A549 (cell line): ENCODE measurements around the gene ERBB2. TPM values are rescaled to one million over a fixed set of nuclear protein-coding genes. Genes with fewer than 3 reads are reported as not detected.

Experiments
- ATAC-seq, 2 experiments: fragments of 200-7000 bp in 1 of 2; fragments of >200 bp in 1 of 2; cut with Nextera tagmentation in 1 of 2; cut with Tn5 transposase in 1 of 2; 3 replicates each; pipeline versions ENCODE4 v1.8.0 to v1.9.1; 2018 to 2020; ENCODE audit warnings: mild to moderate bottlenecking in 1 of 2, moderate library complexity in 1 of 2
- CTCF ChIA-PET: fragments of 300-600 bp; sonication (Branson Sonifier 250); formaldehyde crosslinking; extraction: SDS; loops from one replicate; lab custom pipeline; 2021; ENCODE audit warnings: antibody characterized with exemption, inconsistent platforms; lab: Yijun Ruan, JAX
- POLR2A ChIA-PET: fragments of 350-600 bp; formaldehyde crosslinking; extraction: SDS; loops from one replicate; lab custom pipeline; 2021; ENCODE audit warnings: antibody characterized with exemption, inconsistent platforms; lab: Yijun Ruan, JAX
- DNase-seq, 2 experiments: peaks; one replicate each; pipeline versions ENCODE4 v3.0.0 to v3.0.0-alpha.2; 2011 to 2016; ENCODE audit warnings: low read depth in 1 of 2, low spot score in 1 of 2
- FAIRE-seq: peaks from 2 replicates; lab custom pipeline; 2011; peaks lifted over from hg19 to GRCh38; lab: Jason Lieb, UNC
- H3K27ac ChIP-seq, 2 experiments: fragments of >200 bp; sonication (Bioruptor Twin); formaldehyde crosslinking; 3 replicates each; pipeline ENCODE4 v1.5.1; 2016 to 2017
- H3K4me1 ChIP-seq: fragments of >200 bp; sonication (Bioruptor Twin); formaldehyde crosslinking; 3 replicates; pipeline ENCODE4 v1.6.1; 2016
- H3K4me2 ChIP-seq: fragments of >200 bp; sonication (Bioruptor Twin); formaldehyde crosslinking; 3 replicates; pipeline ENCODE4 v1.6.1; 2016
- H3K4me3 ChIP-seq: fragments of >200 bp; sonication (Bioruptor Twin); formaldehyde crosslinking; 3 replicates; pipeline ENCODE4 v1.5.1; 2016
- H3K9me3 ChIP-seq: fragments of >200 bp; sonication (Bioruptor Twin); formaldehyde crosslinking; 3 replicates; pipeline ENCODE4 v1.6.1; 2016
- CBX8 ChIP-seq: fragments of 200-600 bp; sonication (generic); IDR thresholded peaks from 2 replicates; pipeline ENCODE4 v1.6.1; 2016
- FOSB ChIP-seq: fragments of 250-450 bp; sonication (Bioruptor Pico); IDR thresholded peaks from 2 replicates; pipeline ENCODE4 v1.5.0; 2020; ENCODE audit warnings: mild to moderate bottlenecking, moderate library complexity
- HEYL ChIP-seq: fragments of 250-450 bp; sonication (Bioruptor Pico); IDR thresholded peaks from 2 replicates; pipeline ENCODE4 v1.8.0; 2021; ENCODE audit warnings: mild to moderate bottlenecking, moderate library complexity
- HOXB13 ChIP-seq: fragments of 250-450 bp; sonication (Bioruptor Pico); IDR thresholded peaks from 2 replicates; pipeline ENCODE4 v1.5.0; 2020; ENCODE audit warnings: low read depth, mild to moderate bottlenecking, moderate library complexity
- MAFK ChIP-seq: fragments of 450-650 bp; IDR thresholded peaks from 2 replicates; pipeline ENCODE4 v1.6.1; 2014; ENCODE audit not compliant: partially characterized antibody
- PHF8 ChIP-seq: fragments of 200-600 bp; sonication (generic); IDR thresholded peaks from 2 replicates; pipeline ENCODE4 v1.6.1; 2016; ENCODE audit warnings: low read depth, mild to moderate bottlenecking, antibody characterized with exemption, moderate library complexity, borderline replicate concordance
- POLR2A ChIP-seq: IDR thresholded peaks from 2 replicates; pipeline ENCODE4 v1.6.1; 2012; ENCODE audit warnings: mild to moderate bottlenecking, low read length
- RFX5 ChIP-seq: fragments of 450-650 bp; IDR thresholded peaks from 2 replicates; pipeline ENCODE4 v1.7.1; 2014; ENCODE audit warnings: antibody characterized with exemption, mild to moderate bottlenecking, moderate library complexity
- ZC3H11A ChIP-seq: fragments of 450-650 bp; IDR thresholded peaks from 2 replicates; pipeline ENCODE4 v1.6.1; 2014; ENCODE audit warnings: antibody characterized with exemption, mild to moderate bottlenecking
- ZSCAN20 ChIP-seq: fragments of 250-450 bp; sonication (Bioruptor Pico); IDR thresholded peaks from 2 replicates; pipeline ENCODE4 v1.8.0; 2022; ENCODE audit warnings: mild to moderate bottlenecking, moderate library complexity
- WGBS: methylation state at CpG from one replicate; pipeline ENCODE4 v1.1.6; 2017; ENCODE audit errors: missing lambda C conversion rate; 5-methylcytosine and 5-hydroxymethylcytosine counted together
- polyA plus RNA-seq, 4 experiments: library from polyadenylated mRNA; depleted of rRNA in 3 of 4; stranded (reverse); fragments of >200 nt; fragmentation: RNase III in 1 of 4; extraction: RNeasy Plus Mini Kit Qiagen cat#74134 plus additional on column Dnase treatment in 1 of 4; gene quantifications; 2 replicates in 3 of 4; 3 replicates in 1 of 4; pipeline ENCODE4 v1.2.3, GENCODE V29; 2011 to 2017
- TF ChIP-seq, protein P1 (sequence below): fragments of 250-450 bp; sonication (Bioruptor Pico); IDR thresholded peaks from 2 replicates; pipeline ENCODE4 v1.5.0; 2021; ENCODE audit warnings: mild to moderate bottlenecking, moderate library complexity, borderline replicate concordance
- TF ChIP-seq, protein P2 (sequence below): IDR thresholded peaks from 2 replicates; pipeline ENCODE4 v1.6.1; 2012; ENCODE audit warnings: low read depth, borderline replicate concordance
- TF ChIP-seq, protein P3 (sequence below): fragments of >200 bp; sonication (Bioruptor Twin); formaldehyde crosslinking; IDR thresholded peaks from 3 replicates; pipeline ENCODE4 v1.5.1; 2016
- TF ChIP-seq, protein P4 (sequence below): fragments of 200-600 bp; sonication (generic); IDR thresholded peaks from 2 replicates; pipeline ENCODE4 v1.6.1; 2016; ENCODE audit warnings: antibody characterized with exemption, mild to moderate bottlenecking, moderate library complexity
- TF ChIP-seq, protein P5 (sequence below): fragments of 150-350 bp; IDR thresholded peaks from 2 replicates; pipeline ENCODE4 v1.6.1; 2014; ENCODE audit warnings: low read depth, mild to moderate bottlenecking, low read length

Gene ERBB2
- polyA plus RNA-seq, 2 of the 4 experiments (the other 2 are of a cell fraction) = 22.4 to 32.0 TPM

DNA sequence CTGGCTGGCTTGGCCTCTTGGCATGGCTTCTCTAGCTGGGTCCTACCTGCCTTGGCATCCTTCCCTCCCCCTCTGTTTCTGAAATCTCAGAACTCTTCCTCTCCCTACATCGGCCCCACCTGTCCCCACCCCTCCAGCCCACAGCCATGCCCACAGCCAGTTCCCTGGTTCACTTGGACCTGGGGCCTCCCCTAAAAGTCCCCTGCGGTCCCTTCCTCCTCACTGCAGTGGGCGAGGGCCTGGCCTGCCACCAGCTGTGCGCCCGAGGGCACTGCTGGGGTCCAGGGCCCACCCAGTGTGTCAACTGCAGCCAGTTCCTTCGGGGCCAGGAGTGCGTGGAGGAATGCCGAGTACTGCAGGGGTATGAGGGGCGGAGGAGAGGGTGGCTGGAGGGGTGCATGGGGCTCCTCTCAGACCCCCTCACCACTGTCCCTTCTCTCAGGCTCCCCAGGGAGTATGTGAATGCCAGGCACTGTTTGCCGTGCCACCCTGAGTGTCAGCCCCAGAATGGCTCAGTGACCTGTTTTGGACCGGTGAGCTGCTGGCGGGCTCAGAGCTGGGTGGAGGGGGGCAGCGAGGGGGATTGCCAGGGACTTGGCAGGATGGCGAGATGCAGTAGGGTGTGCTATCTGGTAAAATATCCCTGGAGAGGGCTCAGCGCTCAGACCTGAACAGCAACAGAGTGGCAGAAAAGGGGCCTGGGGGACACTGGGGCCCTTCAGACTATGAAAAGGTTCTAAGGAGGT is 16.4 kb downstream of the ERBB2 start:
- Histone ChIP-seq H3K4me1 (no peaks in the 10 kb centered on the region), H3K4me3 (no peak overlapping the region), H3K9me3 (no peaks in the 10 kb centered on the region), H3K27ac (no peak overlapping the region), H3K4me2 (no peak overlapping the region)
- WGBS = 92% methylated on average over 13 of the region's 15 CpGs
- POLR2A ChIA-PET = no interaction called here
- FAIRE-seq (no peak), ATAC-seq (no peak; a peak in 1 of 6 replicates), DNase-seq (no peak)
- TF ChIP-seq, protein P1, sequence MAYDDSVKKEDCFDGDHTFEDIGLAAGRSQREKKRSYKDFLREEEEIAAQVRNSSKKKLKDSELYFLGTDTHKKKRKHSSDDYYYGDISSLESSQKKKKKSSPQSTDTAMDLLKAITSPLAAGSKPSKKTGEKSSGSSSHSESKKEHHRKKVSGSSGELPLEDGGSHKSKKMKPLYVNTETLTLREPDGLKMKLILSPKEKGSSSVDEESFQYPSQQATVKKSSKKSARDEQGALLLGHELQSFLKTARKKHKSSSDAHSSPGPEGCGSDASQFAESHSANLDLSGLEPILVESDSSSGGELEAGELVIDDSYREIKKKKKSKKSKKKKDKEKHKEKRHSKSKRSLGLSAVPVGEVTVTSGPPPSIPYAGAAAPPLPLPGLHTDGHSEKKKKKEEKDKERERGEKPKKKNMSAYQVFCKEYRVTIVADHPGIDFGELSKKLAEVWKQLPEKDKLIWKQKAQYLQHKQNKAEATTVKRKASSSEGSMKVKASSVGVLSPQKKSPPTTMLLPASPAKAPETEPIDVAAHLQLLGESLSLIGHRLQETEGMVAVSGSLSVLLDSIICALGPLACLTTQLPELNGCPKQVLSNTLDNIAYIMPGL (CRISPR knock-in tag) = no peak
- no peak for TF ChIP-seq PHF8
- TF ChIP-seq, protein P2, sequence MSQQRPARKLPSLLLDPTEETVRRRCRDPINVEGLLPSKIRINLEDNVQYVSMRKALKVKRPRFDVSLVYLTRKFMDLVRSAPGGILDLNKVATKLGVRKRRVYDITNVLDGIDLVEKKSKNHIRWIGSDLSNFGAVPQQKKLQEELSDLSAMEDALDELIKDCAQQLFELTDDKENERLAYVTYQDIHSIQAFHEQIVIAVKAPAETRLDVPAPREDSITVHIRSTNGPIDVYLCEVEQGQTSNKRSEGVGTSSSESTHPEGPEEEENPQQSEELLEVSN = no peak
- TF ChIP-seq, protein P3, sequence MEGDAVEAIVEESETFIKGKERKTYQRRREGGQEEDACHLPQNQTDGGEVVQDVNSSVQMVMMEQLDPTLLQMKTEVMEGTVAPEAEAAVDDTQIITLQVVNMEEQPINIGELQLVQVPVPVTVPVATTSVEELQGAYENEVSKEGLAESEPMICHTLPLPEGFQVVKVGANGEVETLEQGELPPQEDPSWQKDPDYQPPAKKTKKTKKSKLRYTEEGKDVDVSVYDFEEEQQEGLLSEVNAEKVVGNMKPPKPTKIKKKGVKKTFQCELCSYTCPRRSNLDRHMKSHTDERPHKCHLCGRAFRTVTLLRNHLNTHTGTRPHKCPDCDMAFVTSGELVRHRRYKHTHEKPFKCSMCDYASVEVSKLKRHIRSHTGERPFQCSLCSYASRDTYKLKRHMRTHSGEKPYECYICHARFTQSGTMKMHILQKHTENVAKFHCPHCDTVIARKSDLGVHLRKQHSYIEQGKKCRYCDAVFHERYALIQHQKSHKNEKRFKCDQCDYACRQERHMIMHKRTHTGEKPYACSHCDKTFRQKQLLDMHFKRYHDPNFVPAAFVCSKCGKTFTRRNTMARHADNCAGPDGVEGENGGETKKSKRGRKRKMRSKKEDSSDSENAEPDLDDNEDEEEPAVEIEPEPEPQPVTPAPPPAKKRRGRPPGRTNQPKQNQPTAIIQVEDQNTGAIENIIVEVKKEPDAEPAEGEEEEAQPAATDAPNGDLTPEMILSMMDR = no peak
- no peak for TF ChIP-seq POLR2A
- TF ChIP-seq FOSB (CRISPR knock-in tag) = no peak
- no peak for TF ChIP-seq CBX8
- TF ChIP-seq, protein P4, sequence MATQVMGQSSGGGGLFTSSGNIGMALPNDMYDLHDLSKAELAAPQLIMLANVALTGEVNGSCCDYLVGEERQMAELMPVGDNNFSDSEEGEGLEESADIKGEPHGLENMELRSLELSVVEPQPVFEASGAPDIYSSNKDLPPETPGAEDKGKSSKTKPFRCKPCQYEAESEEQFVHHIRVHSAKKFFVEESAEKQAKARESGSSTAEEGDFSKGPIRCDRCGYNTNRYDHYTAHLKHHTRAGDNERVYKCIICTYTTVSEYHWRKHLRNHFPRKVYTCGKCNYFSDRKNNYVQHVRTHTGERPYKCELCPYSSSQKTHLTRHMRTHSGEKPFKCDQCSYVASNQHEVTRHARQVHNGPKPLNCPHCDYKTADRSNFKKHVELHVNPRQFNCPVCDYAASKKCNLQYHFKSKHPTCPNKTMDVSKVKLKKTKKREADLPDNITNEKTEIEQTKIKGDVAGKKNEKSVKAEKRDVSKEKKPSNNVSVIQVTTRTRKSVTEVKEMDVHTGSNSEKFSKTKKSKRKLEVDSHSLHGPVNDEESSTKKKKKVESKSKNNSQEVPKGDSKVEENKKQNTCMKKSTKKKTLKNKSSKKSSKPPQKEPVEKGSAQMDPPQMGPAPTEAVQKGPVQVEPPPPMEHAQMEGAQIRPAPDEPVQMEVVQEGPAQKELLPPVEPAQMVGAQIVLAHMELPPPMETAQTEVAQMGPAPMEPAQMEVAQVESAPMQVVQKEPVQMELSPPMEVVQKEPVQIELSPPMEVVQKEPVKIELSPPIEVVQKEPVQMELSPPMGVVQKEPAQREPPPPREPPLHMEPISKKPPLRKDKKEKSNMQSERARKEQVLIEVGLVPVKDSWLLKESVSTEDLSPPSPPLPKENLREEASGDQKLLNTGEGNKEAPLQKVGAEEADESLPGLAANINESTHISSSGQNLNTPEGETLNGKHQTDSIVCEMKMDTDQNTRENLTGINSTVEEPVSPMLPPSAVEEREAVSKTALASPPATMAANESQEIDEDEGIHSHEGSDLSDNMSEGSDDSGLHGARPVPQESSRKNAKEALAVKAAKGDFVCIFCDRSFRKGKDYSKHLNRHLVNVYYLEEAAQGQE = no peak
- TF ChIP-seq ZC3H11A = no peak
- TF ChIP-seq HOXB13 (CRISPR knock-in tag) = no peak
- no peak for TF ChIP-seq ZSCAN20 (CRISPR knock-in tag)
- TF ChIP-seq, protein P5, sequence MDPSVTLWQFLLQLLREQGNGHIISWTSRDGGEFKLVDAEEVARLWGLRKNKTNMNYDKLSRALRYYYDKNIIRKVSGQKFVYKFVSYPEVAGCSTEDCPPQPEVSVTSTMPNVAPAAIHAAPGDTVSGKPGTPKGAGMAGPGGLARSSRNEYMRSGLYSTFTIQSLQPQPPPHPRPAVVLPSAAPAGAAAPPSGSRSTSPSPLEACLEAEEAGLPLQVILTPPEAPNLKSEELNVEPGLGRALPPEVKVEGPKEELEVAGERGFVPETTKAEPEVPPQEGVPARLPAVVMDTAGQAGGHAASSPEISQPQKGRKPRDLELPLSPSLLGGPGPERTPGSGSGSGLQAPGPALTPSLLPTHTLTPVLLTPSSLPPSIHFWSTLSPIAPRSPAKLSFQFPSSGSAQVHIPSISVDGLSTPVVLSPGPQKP = no peak
- no peak for TF ChIP-seq RFX5
- no peak for TF ChIP-seq HEYL (CRISPR knock-in tag)
- TF ChIP-seq MAFK = no peak
- CTCF ChIA-PET = interaction anchor here (0.7 to 4.2 kb wide), 11 partner anchors 9 to 111 kb away, joined by 3 to 46 read pairs (median 4); partner anchors contain the start of genes ERBB2, MIEN1 and PNMT
